Prostate gland (tissue), 2 donors: Measurements from ENCODE around the gene HCFC2.

Experiments used
- POLR2A ChIP-seq: fragments of 450-650 bp; IDR thresholded peaks from one replicate; pipeline ENCODE4 v1.6.1; 2016; ENCODE audit warnings: antibody characterized with exemption, mild to moderate bottlenecking
- TF ChIP-seq, protein P1 (sequence below), 4 experiments: fragments of 200-600 bp in 2 of 4; fragments of 450-650 bp in 2 of 4; sonication (generic) in 2 of 4; IDR thresholded peaks; 1 replicate in 3 of 4; 2 replicates in 1 of 4; pipeline ENCODE4 v1.5.1; 2016 to 2019; ENCODE audit warnings: antibody characterized with exemption in 4 of 4, mild to moderate bottlenecking in 2 of 4, moderate library complexity in 2 of 4

- TF ChIP-seq POLR2A, result no peak
- TF ChIP-seq, protein P1, sequence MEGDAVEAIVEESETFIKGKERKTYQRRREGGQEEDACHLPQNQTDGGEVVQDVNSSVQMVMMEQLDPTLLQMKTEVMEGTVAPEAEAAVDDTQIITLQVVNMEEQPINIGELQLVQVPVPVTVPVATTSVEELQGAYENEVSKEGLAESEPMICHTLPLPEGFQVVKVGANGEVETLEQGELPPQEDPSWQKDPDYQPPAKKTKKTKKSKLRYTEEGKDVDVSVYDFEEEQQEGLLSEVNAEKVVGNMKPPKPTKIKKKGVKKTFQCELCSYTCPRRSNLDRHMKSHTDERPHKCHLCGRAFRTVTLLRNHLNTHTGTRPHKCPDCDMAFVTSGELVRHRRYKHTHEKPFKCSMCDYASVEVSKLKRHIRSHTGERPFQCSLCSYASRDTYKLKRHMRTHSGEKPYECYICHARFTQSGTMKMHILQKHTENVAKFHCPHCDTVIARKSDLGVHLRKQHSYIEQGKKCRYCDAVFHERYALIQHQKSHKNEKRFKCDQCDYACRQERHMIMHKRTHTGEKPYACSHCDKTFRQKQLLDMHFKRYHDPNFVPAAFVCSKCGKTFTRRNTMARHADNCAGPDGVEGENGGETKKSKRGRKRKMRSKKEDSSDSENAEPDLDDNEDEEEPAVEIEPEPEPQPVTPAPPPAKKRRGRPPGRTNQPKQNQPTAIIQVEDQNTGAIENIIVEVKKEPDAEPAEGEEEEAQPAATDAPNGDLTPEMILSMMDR (IDR thresholded peaks at IDR 0.05), result no peak
Observed at GRCh38 chr12:104095289-104095688, 31.0 kb downstream of the HCFC2 start.
